Activated gamma-delta T cell treated with Interleukin-2 at 50 U/mL for 16 hours (primary cell): ENCODE measurements around the gene ZNF385B.
"Not testable (repeated sequence)": the region's sequence is repeated elsewhere in the genome, so short reads cannot be mapped to it uniquely, and the experiment has no call there.

ENCODE experiments used
- DNase-seq: peaks from one replicate; pipeline ENCODE4 v3.0.0-alpha.2; 2020

The ZNF385B gene

GRCh38 chr2:179675435-179675834, 186.0 kb downstream of the ZNF385B start:
- no peak for DNase-seq

- DNase-seq, result no peak
Measured at GRCh38 chr2:179671043-179671981, 190.1 kb downstream of the ZNF385B start.

- DNase-seq, result no peak
Measured at GRCh38 chr2:179669196-179669595, 192.2 kb downstream of the ZNF385B start.

DNA sequence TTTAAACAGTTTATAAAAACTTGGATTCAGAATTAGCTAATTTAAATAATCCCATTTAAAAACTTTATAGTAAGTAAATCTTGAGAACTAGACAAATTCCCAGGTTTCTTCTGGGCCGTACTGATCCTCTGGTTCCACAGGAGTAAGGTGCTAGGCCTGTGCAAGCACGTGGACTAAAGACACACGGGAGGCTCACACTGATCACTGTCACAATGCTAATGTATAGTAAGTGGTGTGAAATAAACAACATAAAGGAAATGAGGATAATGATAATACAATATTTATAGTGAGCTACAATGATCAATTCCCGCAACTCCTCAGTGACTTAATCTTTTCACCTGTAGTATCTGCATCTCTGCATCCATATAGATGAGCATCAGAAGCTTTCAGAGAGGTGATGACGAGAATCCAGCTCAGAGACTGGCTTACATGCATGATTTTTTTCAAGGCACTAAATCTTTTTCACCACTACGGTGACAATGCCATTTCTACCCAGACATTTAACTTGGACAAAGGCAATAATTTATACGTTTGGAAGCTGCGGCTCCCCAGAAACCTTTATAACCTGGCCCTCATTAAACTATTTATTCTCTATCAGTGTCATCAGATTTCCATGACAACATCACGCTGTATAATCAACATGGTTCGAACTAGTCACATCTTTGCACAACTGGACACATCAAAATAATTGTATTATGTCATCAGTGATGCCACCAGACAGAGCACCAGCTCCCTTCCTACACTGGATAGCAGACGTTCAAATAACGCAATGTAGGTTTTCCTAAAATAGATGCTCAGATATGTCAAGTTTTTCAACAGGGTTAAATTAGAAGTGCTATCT, 196.2 kb downstream of the ZNF385B start:
- no peak for DNase-seq

- DNase-seq, result no peak
Measured at GRCh38 chr2:179661986-179662385, 199.4 kb downstream of the ZNF385B start.

DNA sequence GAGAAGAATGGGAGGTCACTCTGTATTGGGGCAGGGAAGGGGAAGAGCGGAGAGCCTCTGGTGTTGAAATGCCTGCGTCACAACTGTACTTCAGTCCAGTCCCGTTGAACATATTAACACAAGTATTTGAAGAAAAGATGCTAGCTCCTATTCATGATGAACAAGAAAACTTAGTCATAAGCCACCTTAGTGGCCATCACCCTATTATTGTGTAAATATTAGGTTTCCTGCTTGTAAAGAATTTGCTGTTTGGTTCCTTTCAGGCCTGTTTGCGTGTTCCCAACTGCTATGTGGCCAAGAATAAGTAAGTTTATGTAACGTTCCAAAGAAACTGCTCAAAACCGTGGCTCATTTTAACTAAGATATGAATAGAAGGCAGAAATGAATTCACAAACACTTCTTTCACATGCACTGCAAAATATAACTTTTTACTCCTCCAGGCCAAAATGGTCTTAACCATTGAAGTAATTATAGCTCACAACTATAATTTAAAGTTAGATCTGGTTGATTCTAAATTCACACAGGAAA, 204.3 kb downstream of the ZNF385B start:
- DNase-seq, result no peak

- DNase-seq, result no peak
Measured at GRCh38 chr2:179655627-179656026, 205.8 kb downstream of the ZNF385B start.

- no peak for DNase-seq
Measured at GRCh38 chr2:179654806-179655205, 206.6 kb downstream of the ZNF385B start.

GRCh38 chr2:179652296-179652695, 209.1 kb downstream of the ZNF385B start:
- DNase-seq, result no peak

DNA sequence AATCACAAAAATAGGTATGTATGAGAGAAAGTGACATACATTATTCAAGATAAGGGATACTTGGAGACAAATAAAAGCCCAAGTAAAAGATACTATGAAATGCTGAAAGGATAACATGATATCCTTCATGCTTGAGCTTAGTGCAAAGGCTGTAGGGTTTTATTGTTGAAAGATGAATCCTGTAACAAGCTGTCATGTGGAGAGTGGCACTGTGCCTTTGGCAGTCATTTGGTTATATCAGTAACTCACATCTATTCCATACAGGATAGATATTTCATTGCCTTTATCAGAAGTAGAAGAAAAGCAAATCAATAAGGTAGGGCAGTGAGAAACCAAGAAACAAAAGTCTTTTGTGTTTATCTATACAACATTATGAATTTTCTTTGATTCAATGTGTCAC, 211.0 kb downstream of the ZNF385B start:
- DNase-seq, result no peak

DNA sequence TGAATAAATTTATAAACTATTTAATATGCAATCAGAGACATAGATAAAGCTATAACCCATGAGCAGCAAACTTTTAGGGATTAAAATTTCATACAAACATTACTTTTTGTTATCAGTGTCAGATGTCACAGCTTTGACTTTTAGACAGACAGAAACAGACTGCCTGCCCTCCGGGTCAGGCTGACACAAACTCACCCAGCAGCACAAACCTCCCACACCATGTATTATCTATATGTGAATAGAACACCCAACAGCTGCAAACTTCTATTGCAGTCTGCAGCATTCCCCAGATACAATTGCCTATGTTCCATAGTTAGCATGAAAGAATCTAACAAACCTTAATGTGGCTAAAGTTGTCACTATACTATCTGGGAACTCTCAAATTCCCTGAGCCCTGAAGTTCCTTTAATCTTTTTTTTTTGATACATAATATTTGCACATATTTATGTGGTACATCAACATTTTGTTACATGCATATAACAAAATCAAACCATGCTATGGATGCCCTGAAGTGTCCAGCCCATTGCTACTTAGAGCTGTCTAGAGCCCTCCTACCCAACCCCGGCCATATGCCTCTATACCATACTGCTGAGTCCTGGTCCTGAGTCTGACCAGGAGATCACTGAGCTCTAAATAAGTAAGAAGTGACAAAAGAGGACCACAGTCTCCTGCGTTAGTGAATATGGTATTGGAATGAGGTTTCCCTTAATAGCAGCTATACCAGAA, 214.4 kb downstream of the ZNF385B start:
- no peak for DNase-seq

DNA sequence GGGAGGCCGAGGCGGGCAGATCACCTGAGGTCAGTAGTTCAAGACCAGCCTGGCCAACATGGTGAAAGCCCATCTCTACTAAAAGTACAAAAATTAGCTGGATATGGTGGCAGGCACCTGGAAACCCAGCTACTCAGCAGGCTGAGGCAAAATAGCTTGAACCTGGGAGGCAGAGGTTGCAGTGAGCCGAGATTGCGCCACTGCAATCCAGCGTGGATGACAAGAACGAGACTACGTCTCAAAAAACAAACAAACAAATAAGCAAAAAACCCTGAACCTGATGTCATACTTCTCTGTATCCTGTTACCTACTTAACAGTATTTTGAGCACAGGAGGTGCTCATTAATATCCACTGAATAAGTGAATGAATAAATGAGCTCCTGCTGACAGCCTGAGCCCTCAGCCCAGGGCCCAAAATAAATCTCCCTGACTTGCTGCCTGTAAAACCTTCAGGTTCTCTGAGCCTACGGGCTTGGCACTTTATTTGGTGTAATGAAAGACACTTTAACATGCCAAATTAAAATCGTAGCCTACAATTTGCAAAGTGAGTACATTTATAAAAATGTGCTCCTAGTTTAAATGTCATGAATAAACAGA, 215.1 kb downstream of the ZNF385B start:
- DNase-seq, result no peak

GRCh38 chr2:179645047-179645446, 216.4 kb downstream of the ZNF385B start:
- no peak for DNase-seq

- DNase-seq, result no peak
Measured at GRCh38 chr2:179642462-179642861, 218.9 kb downstream of the ZNF385B start.

GRCh38 chr2:179636995-179637394, 224.4 kb downstream of the ZNF385B start:
- no peak for DNase-seq

- DNase-seq, result no peak
Measured at GRCh38 chr2:179636100-179636980, 225.1 kb downstream of the ZNF385B start.

DNA sequence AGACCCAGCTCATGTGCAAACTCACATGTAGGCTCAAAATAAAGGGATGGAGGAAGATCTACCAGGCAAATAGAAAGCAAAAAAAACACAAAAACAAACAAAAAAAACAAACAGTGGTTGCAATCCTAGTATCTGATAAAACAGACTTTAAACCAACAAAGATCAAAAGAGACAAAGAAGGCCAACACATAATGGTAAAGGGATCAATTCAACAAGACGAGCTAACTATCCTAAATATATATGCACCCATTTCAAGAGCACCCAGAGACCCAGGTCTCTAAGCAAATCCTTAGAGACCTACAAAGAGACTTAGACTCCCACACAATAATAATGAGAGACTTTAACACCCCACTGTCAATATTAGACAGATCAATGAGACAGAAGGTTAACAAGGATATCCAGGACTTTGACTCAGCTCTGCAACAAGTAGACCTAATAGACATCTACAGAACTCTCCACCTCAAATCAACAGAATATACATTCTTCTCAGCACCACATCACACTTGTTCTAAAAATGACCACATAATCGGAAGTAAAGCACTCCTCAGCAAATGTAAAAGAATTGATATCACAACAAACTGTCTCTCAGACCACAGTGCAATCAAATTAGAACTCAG, 229.5 kb downstream of the ZNF385B start:
- DNase-seq, result not testable (repeated sequence)

DNA sequence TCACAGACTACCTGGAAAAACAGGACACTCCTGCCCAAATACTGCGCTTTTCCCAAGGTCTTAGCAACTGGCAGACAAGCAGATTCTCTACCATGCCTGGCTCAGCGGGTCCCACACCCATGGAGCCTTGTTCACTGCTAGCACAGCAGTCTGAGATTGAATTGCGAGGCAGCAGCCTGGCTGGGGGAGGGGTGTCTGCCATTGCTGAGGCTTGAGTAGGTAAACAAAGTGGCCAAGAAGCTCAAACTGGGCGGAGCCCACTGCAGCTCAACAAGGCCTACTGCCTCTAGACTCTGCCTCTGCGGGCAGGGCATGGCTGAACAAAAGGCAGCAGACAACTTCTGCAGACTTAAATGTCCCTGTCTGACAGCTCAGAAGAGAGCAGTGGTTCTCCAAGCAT, 231.6 kb downstream of the ZNF385B start:
- not testable (repeated sequence) for DNase-seq

DNA sequence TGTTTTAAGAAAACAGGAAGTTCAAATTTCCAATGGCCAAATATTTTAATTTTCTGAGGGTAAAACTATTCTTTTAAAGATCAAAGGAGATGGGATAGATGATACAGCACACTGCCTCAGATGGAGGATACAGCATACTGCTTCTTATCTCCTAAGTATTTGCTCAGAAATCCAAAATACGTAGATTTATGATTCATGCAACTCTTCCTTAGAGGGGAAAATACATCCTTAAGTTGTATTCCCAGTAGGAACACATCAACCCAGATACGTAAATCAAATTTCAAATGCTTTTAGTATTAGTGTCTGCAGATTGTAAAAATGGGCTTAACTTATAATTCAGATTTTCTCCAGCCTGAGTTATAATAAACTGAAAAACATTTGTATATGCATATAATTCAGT, 235.2 kb downstream of the ZNF385B start:
- DNase-seq, result no peak

GRCh38 chr2:179622635-179623300, 238.6 kb downstream of the ZNF385B start:
- no peak for DNase-seq
